HepG2 (cell line): Measurements from ENCODE around the gene LDLRAD4. TPM values are rescaled to one million over a fixed set of nuclear protein-coding genes. Genes with fewer than 3 reads are reported as not detected.

Source experiments
- ATAC-seq: fragments of 200-7000 bp; cut with Tn5 transposase; 3 replicates; pipeline ENCODE4 v1.9.1; 2020; ENCODE audit warnings: mild to moderate bottlenecking, moderate library complexity
- BruUV-seq: library from RNA; stranded (reverse); fragments of 400-500 nt; replicated peaks from 2 replicates; lab custom pipeline; 2021; lab: Mats Ljungman, UMichigan
- CTCF ChIA-PET: fragments of 300-600 bp; formaldehyde crosslinking; extraction: SDS; loops from one replicate; lab custom pipeline; 2021; ENCODE audit warnings: low total read pairs, inconsistent platforms, low intra/inter-chr PET ratio; lab: Yijun Ruan, JAX
- POLR2A ChIA-PET: fragments of 350-600 bp; sonication (Branson Sonifier 250); formaldehyde crosslinking; loops from one replicate; lab custom pipeline; 2020; ENCODE audit warnings: antibody characterized with exemption, inconsistent platforms; lab: Yijun Ruan, JAX
- DNase-seq: peaks from one replicate; pipeline ENCODE4 v3.0.0-alpha.2; 2015; ENCODE audit warnings: low spot score
- FAIRE-seq: peaks from 3 replicates; lab custom pipeline; 2011; peaks lifted over from hg19 to GRCh38; lab: Jason Lieb, UNC
- H2AFZ ChIP-seq: one replicate; pipeline ENCODE4 v1.6.1; 2011; ENCODE audit warnings: low read length, inconsistent platforms
- H3K27ac ChIP-seq: fragments of 300-600 bp; 3 replicates; pipeline ENCODE4 v1.8.0; 2011; ENCODE audit warnings: mixed run types, mild to moderate bottlenecking, mixed read lengths, low read length, inconsistent platforms; ENCODE audit not compliant: insufficient read depth; ENCODE audit errors: extremely low read length
- H3K27me3 ChIP-seq, 2 experiments: fragments of 200-600 bp in 1 of 2; 2 replicates in 1 of 2; 3 replicates in 1 of 2; pipeline versions ENCODE4 v1.6.0 to v1.8.0; 2011; ENCODE audit warnings: low read length in 2 of 2, mild to moderate bottlenecking in 2 of 2, moderate library complexity in 2 of 2, inconsistent platforms in 1 of 2; ENCODE audit not compliant: insufficient read depth in 2 of 2, control insufficient read depth in 1 of 2
- H3K36me3 ChIP-seq, 2 experiments: fragments of 200-600 bp in 1 of 2; replicated peaks in 1 of 2; 2 replicates in 1 of 2; 3 replicates in 1 of 2; pipeline versions ENCODE4 v1.5.1 to v1.8.0; 2011; ENCODE audit warnings: low read length in 2 of 2, inconsistent platforms in 1 of 2; ENCODE audit not compliant: insufficient read depth in 2 of 2, control insufficient read depth in 1 of 2
- H3K4me1 ChIP-seq: 2 replicates; pipeline ENCODE4 v1.5.1; 2012; ENCODE audit warnings: low read length, inconsistent platforms; ENCODE audit not compliant: insufficient read depth
- H3K4me2 ChIP-seq: 2 replicates; pipeline ENCODE4 v1.6.0; 2011; ENCODE audit warnings: low read depth, low read length, inconsistent platforms
- H3K4me3 ChIP-seq, 3 experiments: fragments of 200-600 bp in 1 of 3; sonication (generic), shearing (Covaris generic) in 1 of 3; replicated peaks in 1 of 3; 2 replicates each; pipeline ENCODE4 v1.5.1; 2011 to 2016; ENCODE audit warnings: low read length in 3 of 3, inconsistent platforms in 2 of 3, low read depth in 2 of 3, mild to moderate bottlenecking in 2 of 3, control low read depth in 1 of 3, mixed read lengths in 1 of 3; ENCODE audit not compliant: insufficient read depth in 1 of 3
- H3K79me2 ChIP-seq: one replicate; pipeline ENCODE4 v1.6.1; 2011; ENCODE audit warnings: low read length, inconsistent platforms; ENCODE audit not compliant: insufficient read depth
- H3K9ac ChIP-seq: 2 replicates; pipeline ENCODE4 v1.6.0; 2011; ENCODE audit warnings: mild to moderate bottlenecking, low read depth, low read length, inconsistent platforms; ENCODE audit not compliant: insufficient read depth
- H3K9me3 ChIP-seq: 2 replicates; pipeline ENCODE4 v1.5.1; 2012; ENCODE audit warnings: mild to moderate bottlenecking, low read length
- H4K20me1 ChIP-seq: 2 replicates; pipeline ENCODE4 v1.6.0; 2011; ENCODE audit warnings: inconsistent platforms, mild to moderate bottlenecking, low read length, moderate library complexity; ENCODE audit not compliant: insufficient read depth
- AGO2 ChIP-seq: fragments of 200-400 bp; formaldehyde crosslinking; optimal IDR thresholded peaks from 2 replicates; pipeline ENCODE3; 2017; ENCODE audit warnings: mild to moderate bottlenecking, low read depth, low read length, moderate library complexity
- ERF ChIP-seq: IDR thresholded peaks from 2 replicates; pipeline ENCODE4 v1.6.1; 2018; ENCODE audit warnings: missing biosample characterization, missing genetic modification reagents
- LCORL ChIP-seq, 2 experiments: fragments of 450-650 bp in 1 of 2; sonication (generic) in 1 of 2; formaldehyde crosslinking in 1 of 2; IDR thresholded peaks; 2 replicates each; pipeline versions ENCODE4 v1.5.0 to v1.6.1; 2017 to 2020; ENCODE audit warnings: antibody characterized with exemption in 1 of 2, missing genetic modification reagents in 1 of 2
- MNT ChIP-seq: fragments of 450-650 bp; IDR thresholded peaks from 2 replicates; pipeline ENCODE4 v1.6.1; 2016
- SMARCC2 ChIP-seq: fragments of 450-650 bp; IDR thresholded peaks from 2 replicates; pipeline ENCODE4 v1.6.1; 2017; ENCODE audit warnings: antibody characterized with exemption, mild to moderate bottlenecking
- TCF7 ChIP-seq: sonication (generic); IDR thresholded peaks from 2 replicates; pipeline ENCODE4 v1.6.1; 2016; ENCODE audit warnings: antibody characterized with exemption, low read depth
- TFDP2 ChIP-seq: sonication (generic); formaldehyde crosslinking; IDR thresholded peaks from 2 replicates; pipeline ENCODE4 v1.4.0; 2020; ENCODE audit warnings: missing genetic modification reagents
- YEATS4 ChIP-seq: sonication (generic); formaldehyde crosslinking; IDR thresholded peaks from 2 replicates; pipeline ENCODE4 v1.4.0; 2020; ENCODE audit warnings: missing genetic modification reagents, borderline replicate concordance
- ZBTB3 ChIP-seq: sonication (generic); formaldehyde crosslinking; IDR thresholded peaks from 2 replicates; pipeline ENCODE4 v1.4.0; 2020; ENCODE audit warnings: low read depth, mild to moderate bottlenecking, moderate library complexity, missing genetic modification reagents, borderline replicate concordance
- ZBTB38 ChIP-seq: sonication (generic); formaldehyde crosslinking; IDR thresholded peaks from 2 replicates; pipeline ENCODE4 v1.5.1; 2020; ENCODE audit warnings: mild to moderate bottlenecking, missing genetic modification reagents
- ZNF12 ChIP-seq: sonication (generic); formaldehyde crosslinking; IDR thresholded peaks from 2 replicates; pipeline ENCODE4 v1.5.0; 2020; ENCODE audit warnings: missing genetic modification reagents
- ZNF230 ChIP-seq: sonication (generic); formaldehyde crosslinking; IDR thresholded peaks from 2 replicates; pipeline ENCODE4 v1.4.0; 2020; ENCODE audit warnings: mild to moderate bottlenecking, missing genetic modification reagents
- ZNF260 ChIP-seq: sonication (generic); formaldehyde crosslinking; IDR thresholded peaks from 2 replicates; pipeline ENCODE4 v1.4.0; 2020; ENCODE audit warnings: missing genetic modification reagents, low read depth, mild to moderate bottlenecking, borderline replicate concordance
- ZNF609 ChIP-seq: sonication (generic); formaldehyde crosslinking; IDR thresholded peaks from 2 replicates; pipeline ENCODE4 v1.4.0; 2020; ENCODE audit warnings: mild to moderate bottlenecking, missing genetic modification reagents, borderline replicate concordance
- ZNF777 ChIP-seq: sonication (generic); formaldehyde crosslinking; IDR thresholded peaks from 2 replicates; pipeline ENCODE4 v1.4.0; 2020; ENCODE audit warnings: missing genetic modification reagents
- WGBS: methylation state at CpG from one replicate; pipeline ENCODE4 v1.1.6; 2017; ENCODE audit warnings: low lambda C conversion rate; 5-methylcytosine and 5-hydroxymethylcytosine counted together
- in situ Hi-C: cut with HindIII; loops from 2 replicates; pipeline ENCODE4 v1.10.0; 2017; ENCODE audit warnings: low pct_unique_long_range_greater_than_20kb; ENCODE audit not compliant: extremely low pct_ligation_motif_present
- intact Hi-C: fragments of 100-400 bp; cut with micrococcal nuclease; formaldehyde crosslinking; loops from one replicate; pipeline ENCODE4 v1.10.0; 2022; ENCODE audit not compliant: unreplicated experiment
- polyA plus RNA-seq, 8 experiments: library from polyadenylated mRNA; depleted of rRNA in 3 of 8; stranded (reverse) in 7 of 8; unstranded in 1 of 8; fragments of >200 nt; fragmentation: Illumina TruSeq in 4 of 8; extraction: Trizol in 4 of 8; gene quantifications; 2 replicates each; pipeline versions ENCODE4 v1.2.1 to v1.2.3, GENCODE V29; 2011 to 2016; ENCODE audit warnings: low read depth in 4 of 8, missing spikeins in 1 of 8, mixed read lengths in 1 of 8; ENCODE audit not compliant: insufficient read depth in 1 of 8
- total RNA-seq, 5 experiments: library from RNA; depleted of rRNA; stranded (reverse); fragments of >200 nt; fragmentation: Illumina TruSeq; extraction: Trizol; gene quantifications; 2 replicates each; pipeline ENCODE4 v1.2.3, GENCODE V29; 2016; ENCODE audit warnings: low read depth in 1 of 5

The LDLRAD4 gene
- total and polyA plus RNA-seq, 2 of the 13 experiments (the other 11 are each of a cell fraction or from before 2014, with no cell fraction given) = 13.6 to 20.9 TPM

- TF ChIP-seq ZNF609 (CRISPR knock-in tag) (0 out of 2 replicates have a peak, but pooled peaks have one; percentile 10), ERF (peak; percentile 10; the same call in 1 of the 2 replicates), ZNF230 (CRISPR knock-in tag) (0 out of 2 replicates have a peak, but pooled peaks have one; percentile 49), ZNF777 (CRISPR knock-in tag) (peak; percentile 77), SMARCC2 (no peak), LCORL (IDR thresholded peaks at IDR 0.05) (no peak), LCORL (CRISPR knock-in tag; IDR thresholded peaks at IDR 0.05) (peak; percentile 50), YEATS4 (CRISPR knock-in tag) (no peak; the same call in 1 of the 2 replicates)
These were observed at the start of gene LDLRAD4 (continued) for GRCh38 chr18:13218368-13218991.

- no peak overlapping the region for H3K4me2 ChIP-seq
- CTCF ChIA-PET = no interaction called here
- in situ Hi-C loops = no loop called here
- intact Hi-C loops = no loop called here
- POLR2A ChIA-PET = no interaction called here
- H4K20me1 ChIP-seq = no peaks in the 10 kb centered on the region
- H3K27ac ChIP-seq = no peak overlapping the region
- DNase-seq = no peak
- no peaks in the 10 kb centered on the region for H3K36me3 ChIP-seq
- H3K9me3 ChIP-seq = no peaks in the 10 kb centered on the region
- no peaks in the 10 kb centered on the region for H3K27me3 ChIP-seq
- H3K79me2 ChIP-seq = no peaks in the 10 kb centered on the region
- H2AFZ ChIP-seq = no peak overlapping the region
- peaks cover 53% of the 10 kb centered on the region for H3K4me1 ChIP-seq
- no TSS peak for BruUV-seq
- ATAC-seq = no peak
- 97% methylated on average over 14 of the region's 14 CpGs for WGBS
- H3K9ac ChIP-seq = no peak overlapping the region
- FAIRE-seq = no peak
- H3K4me3 ChIP-seq = no peak overlapping the region
- TF ChIP-seq AGO2 (no peak), TFDP2 (no peak), ZNF260 (CRISPR knock-in tag) (no peak), ZNF12 (CRISPR knock-in tag) (no peak), TCF7 (no peak), MNT (peak; percentile 84), ZBTB38 (CRISPR knock-in tag) (0 out of 2 replicates have a peak, but pooled peaks have one; percentile 24), ZBTB3 (CRISPR knock-in tag) (no peak)
These were observed 44.9 kb upstream of the LDLRAD4 start for GRCh38 chr18:13173578-13174145.
